ENCODE data around the gene EIF4E2.
"Not testable (repeated sequence)": the region's sequence is repeated elsewhere in the genome, so short reads cannot be mapped to it uniquely, and the experiment has no call there.

EIF4E2 gene

DNA sequence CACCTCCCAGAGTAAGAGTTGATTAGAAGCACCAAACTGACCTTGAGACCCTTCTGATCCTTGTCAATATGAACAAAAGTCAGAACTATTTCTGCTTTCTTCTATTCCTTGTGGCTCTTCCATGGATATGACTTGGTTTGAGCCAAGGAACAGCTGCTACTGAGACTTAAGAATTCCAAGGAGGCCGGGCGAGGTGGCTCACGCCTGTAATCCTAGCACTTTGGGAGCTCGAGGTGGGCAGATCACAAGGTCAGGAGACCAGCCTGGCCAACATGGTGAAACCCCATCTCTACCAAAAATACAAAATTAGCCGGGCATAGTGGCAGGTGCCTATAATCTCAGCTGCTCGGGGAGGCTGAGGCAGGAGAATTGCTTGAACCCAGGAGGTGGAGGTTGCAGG, 20.0 kb downstream of the EIF4E2 start:
- not testable (repeated sequence) for DNase-seq

GRCh38 chr2:232571026-232571474, 20.6 kb downstream of the EIF4E2 start:
- DNase-seq: no peak

DNA sequence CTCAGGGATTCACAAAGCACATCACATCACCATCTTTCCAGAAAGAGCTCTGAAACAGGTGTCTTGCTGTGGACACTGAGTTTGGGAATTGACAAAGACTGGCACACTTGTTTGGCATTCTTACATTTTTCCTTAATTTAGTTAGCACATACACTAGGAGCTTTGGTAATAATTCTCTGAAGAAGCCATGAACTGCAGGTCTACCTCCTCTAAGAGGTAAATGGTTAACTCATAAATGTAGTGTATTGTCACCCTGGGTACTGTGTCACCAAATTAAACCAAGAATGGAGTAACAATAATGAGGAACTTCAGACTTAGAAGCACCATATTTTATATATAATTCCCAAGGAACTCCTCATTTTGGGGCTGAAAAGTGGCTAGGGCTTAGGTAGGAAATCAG, 22.6 kb downstream of the EIF4E2 start:
- DNase-seq: no peak

- DNase-seq: no peak
Observed at GRCh38 chr2:232573771-232574435, 23.4 kb downstream of the EIF4E2 start.

- no peak for DNase-seq
Observed at GRCh38 chr2:232574674-232575403, 24.4 kb downstream of the EIF4E2 start.

GRCh38 chr2:232575404-232575746, 24.9 kb downstream of the EIF4E2 start:
- DNase-seq: no peak

- DNase-seq: no peak
Observed at GRCh38 chr2:232576995-232577394, 26.5 kb downstream of the EIF4E2 start.

GRCh38 chr2:232577841-232578240, 27.4 kb downstream of the EIF4E2 start:
- DNase-seq: no peak

GRCh38 chr2:232578626-232579025, 28.1 kb downstream of the EIF4E2 start:
- no peak for DNase-seq

DNA sequence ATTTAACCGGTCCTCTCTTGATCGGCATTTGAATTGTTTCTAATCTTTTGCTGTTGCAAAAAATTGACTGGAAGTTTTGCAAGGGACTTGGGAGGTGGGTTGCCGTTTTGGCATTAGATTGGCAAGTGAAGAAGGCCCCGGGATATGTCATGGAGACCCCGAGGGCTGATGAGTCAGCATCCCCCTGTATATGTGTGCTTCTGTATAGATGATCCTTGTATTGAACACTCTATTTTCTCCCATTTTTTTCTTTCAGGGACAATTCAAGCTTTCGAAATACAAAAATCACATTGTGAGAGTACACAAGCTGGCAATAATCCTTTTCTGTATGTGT, 30.1 kb downstream of the EIF4E2 start:
- DNase-seq: no peak

- DNase-seq: no peak
Observed at GRCh38 chr2:232581725-232582124, 31.2 kb downstream of the EIF4E2 start.

DNA sequence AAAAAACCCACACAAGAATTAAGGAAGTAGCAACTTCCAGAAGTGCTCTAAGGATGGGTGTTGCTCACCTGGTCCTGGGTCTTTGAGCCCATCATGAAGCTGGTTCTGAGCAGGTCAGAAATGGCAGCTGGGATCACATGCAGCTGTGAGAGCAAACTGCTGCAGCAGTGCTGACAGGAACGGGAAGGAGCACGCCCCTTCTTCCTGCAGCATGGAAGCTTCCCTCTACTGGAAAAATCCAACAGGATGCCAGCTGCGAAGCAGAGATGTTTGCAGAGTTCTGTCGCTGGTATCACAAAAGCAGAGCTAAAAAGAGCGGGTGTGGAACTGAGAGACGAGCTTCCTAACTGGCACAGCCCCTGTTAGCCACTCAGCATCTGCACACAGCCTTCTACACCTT, 33.7 kb downstream of the EIF4E2 start:
- DNase-seq: no peak

DNA sequence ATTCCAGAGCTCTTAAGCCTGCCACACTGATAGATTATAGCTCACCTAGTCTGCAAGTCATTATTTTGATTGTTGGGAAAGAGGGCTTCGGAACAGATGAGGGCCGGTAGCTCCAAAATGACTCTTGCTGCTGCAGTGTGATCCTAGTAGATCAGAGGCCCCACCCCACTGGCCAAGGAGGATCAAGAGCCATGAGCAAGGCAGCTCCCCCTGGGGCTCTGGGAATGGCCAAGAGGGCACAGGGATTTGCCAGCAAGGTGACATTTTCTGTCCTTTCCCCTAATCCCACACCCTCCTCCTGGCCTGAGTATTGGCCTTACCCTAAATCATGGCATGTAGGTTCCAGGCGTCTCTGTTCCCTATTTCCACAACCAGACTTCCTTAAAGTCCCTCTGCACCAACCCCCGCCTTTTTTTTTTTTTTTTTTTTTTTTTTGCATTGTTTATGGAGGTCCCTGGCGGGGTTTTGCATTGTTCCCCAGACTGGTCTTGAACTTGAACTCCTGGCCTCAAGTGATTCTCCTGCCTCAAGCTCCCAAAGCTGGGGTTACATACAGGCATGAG, 36.5 kb downstream of the EIF4E2 start:
- no peak for DNase-seq

- no peak for DNase-seq
Observed at GRCh38 chr2:232587512-232587911, 37.0 kb downstream of the EIF4E2 start.

DNA sequence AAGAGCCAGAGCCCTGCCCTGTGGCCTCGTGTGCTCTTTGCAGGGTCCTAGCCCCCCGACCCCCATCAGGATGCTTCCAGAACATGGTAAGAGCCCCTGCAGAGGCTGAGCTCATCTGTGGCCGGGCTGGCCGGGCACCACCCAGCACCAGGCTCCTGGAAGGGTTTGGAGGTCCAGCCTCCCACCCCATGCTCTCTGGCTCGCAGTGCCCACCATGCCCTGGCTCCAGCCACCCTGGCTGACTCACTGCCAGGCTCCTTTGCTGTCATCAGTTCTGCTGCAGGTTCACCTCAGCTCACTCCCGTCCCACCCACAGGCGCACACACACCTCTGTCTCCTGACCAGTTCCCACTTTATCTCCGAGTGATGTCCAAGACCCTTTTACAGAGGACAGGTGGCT, 37.5 kb downstream of the EIF4E2 start:
- no peak for DNase-seq

DNA sequence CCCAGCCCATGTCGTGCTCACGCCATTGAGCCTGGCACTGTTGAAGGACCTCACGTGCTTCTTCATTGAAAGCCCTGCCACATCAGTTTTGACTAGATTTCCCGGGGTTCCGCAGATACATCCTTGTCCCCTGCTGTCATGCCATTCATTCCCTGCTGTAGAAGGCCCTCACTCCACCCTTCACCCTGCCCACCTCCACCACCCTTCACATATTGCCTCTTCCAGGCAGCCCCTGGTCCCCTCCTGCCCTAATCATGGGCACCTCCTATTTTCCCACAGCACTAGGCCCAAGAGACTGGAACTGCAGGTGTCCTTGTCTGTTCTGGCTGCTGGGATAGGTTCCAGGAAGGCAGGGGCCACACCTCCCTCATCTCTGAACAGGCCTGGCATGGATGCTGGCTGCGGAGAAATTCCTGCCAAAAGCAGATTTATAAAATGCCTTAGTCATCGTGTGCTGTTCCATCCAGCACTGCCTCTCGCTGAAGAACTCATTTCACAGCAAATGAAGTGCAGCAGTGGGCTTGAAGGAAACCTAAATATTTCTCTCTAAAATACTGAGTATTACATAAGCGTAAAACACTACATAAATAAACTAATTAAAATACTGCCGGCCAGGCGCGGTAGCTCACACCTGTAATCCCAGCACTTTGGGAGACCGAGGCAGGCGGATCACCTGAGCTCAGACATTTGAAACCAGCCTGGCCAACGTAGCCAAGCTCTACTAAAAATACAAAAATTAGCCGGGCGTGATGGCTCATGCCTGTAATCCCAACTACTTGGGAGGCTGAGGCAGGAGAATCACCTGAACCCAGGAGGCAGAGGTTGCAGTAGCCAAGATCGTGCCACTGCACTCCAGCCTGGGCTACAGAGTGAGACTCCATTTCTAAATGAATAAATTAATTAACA, 38.4 kb downstream of the EIF4E2 start:
- DNase-seq: no peak

DNA sequence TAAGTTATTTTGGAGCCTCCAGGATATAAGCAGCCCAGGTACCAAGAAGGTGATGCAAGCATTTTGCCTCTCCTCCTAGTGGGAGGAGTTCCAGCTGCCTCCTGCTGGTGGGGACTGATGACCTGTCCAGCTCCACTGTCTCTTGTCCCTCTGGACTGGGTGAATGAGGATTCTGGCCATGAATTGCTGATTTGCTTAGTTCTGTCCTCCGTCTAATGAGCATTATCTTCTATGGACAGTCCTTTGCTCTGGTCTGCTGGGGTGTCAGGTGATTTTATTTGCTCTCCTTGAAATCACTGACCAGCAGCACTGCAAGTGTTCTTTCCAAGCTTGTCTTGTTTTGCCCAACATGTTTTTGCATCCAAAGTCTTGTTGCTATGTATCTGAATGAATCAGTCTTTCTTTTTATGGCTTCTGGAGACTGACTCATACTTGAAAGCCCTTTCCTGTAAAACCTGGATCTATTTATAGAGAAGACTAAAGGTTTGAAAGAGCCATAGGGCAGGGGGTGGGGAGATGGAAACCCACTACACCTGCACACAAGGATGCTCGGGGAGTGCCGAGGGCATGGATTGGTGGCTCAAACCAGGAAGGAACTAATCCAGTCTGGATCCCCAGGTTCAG, 42.4 kb downstream of the EIF4E2 start:
- no peak for DNase-seq

GRCh38 chr2:232593982-232594381, 43.5 kb downstream of the EIF4E2 start:
- DNase-seq: no peak

DNA sequence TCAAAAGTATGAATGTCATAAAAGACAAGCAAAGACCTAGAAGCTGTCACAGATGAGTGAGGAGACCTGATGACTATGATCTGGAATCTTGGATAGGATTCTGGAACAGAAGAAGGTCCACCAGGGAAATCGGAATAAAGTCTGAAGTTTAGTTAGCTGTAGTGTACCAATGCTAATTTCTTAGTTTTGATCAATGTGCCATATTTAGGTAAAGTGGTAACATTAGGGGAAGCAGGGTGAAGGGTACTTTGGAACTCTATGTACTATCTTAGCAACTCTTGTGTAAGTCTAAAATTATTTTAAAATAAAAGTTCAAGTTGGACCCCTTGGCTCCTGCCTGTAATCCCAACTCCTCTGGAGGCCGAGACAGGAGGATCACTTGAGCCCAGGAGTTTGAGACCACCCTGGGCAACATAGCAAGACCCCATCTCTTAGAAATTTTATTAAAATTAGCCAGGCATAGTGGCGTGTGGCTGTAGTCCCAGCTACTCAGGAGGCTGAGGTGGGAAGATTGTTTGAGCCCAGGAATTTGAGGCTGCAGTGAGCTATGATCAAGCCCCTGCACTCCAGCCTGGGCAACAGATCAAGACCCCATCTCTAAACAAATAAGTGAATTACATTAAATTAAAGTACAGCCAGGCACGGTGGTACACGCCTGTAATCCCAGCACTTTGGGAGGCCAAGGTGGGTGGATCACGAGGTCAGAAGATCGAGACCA, 47.0 kb downstream of the EIF4E2 start:
- no peak for DNase-seq

DNA sequence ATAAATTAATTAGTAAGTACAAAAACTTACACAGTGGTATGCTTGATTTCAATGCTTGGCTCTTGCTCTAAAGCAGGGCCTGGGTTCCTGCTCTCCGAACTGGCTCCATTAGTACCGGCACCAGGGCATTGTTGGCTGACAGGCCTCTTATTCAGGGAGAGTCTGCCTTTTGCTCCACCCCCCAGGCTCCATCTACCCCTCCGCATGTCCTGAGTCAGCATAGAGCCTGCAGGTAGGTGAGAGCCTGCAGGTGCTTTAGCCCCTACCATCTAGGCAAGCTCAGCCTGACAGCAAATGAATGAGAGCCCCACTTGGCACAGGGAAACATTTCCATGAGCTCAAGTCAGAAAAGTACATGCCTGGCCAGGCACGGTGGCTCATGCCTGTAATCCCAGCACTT, 47.8 kb downstream of the EIF4E2 start:
- no peak for DNase-seq

- DNase-seq: no peak
Observed at GRCh38 chr2:232600053-232600773, 49.7 kb downstream of the EIF4E2 start.

- DNase-seq: no peak
Observed at GRCh38 chr2:232603283-232603682, 52.8 kb downstream of the EIF4E2 start.

Data from activated CD8-positive, alpha-beta memory T cell treated with anti-CD3 and anti-CD28 coated beads, Interleukin-2, amount 50 U/mL, for 48 hours (primary cell).